Activated CD4-positive, CD25-positive, alpha-beta regulatory T cell treated with anti-CD3 and anti-CD28 coated beads, Interleukin-2, amount 50 U/mL, for 16 hours (primary cell): ENCODE measurements around the gene IRS2.

Experiments
- DNase-seq: peaks from one replicate; pipeline ENCODE4 v3.0.0-alpha.2; 2020; ENCODE audit warnings: low read depth, low spot score

Gene IRS2

DNA sequence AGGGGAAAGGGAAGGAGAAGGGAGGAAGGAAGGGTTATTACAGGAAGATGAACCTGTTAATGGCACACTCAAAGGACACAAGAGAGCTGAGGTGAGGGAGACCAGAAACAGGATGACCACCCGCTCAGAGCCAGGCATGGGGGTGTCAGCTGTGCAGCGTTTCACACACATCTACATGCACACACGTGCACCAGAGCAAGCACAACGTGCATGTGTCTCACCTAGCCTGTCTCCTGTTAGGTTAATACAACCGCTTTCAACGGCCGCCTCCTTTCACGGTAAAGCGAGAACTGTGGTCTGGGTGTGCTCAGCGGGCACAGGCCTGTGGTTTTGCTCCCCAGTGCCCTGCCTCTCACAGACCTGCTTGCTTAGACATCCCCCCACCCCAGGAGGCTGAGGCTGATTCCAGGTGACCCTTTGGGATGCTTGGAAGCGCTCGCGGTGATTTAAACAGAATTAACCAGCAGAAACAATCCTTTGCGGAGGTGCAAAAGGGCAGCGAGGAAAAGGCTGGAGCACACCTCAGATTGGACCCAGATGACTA, 27.4 kb downstream of the IRS2 start:
- DNase-seq = no peak

DNA sequence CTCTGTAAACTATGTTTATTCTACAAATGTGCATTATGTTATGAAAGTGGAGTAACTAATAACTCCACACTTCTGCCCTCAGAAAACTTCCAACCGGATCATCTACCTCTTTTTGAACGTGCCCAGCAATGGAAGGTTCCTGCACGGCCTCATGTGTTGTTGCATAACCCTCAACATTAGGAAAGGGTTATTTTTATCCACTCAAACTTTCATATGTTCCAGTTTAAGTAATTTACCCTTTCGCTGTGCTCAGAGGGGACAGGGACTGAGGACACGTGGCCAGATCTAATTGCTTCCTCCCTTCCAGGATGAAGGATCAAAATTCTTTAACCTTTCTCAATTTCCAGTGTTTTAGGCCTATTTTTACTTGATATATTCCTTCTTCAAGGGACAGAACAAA, 29.6 kb downstream of the IRS2 start:
- DNase-seq = no peak

DNA sequence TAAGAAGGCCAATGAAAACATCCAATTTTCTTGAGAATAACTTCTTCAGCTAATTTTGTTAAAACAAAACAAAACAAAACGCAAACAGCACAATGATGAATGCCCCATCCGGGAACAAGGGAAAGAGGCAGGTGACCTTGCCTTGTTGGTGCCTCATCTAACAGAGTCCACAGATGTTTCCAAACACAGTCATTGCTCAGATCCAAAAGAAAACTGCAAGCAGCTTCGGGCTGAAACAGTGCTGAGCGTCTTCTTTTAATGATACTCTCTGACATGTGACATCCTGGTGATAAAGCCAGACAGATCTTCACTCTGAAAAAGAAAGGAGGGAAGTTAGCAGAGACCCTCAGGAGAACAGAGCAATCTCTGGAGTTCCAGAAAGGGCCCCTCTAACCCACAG, 30.4 kb downstream of the IRS2 start:
- DNase-seq = no peak

DNA sequence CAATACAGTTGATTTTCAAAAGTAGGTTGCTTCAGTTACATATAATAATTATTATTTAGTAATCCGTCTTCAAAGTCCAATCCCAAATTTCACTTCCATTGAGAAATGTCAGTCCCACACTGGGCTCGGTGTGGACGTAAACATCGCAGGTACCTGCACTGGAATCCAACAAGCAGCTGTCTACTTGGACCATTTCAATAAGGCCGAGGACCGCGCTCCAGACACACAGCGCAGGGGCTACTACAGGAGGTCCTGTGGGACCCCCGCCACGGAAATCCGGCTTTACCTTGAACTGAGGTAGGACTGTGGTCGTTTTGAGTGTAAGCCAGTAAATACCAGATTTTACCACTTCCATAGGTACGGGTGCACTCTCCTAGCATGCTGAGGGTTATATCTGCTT, 30.8 kb downstream of the IRS2 start:
- no peak for DNase-seq

DNA sequence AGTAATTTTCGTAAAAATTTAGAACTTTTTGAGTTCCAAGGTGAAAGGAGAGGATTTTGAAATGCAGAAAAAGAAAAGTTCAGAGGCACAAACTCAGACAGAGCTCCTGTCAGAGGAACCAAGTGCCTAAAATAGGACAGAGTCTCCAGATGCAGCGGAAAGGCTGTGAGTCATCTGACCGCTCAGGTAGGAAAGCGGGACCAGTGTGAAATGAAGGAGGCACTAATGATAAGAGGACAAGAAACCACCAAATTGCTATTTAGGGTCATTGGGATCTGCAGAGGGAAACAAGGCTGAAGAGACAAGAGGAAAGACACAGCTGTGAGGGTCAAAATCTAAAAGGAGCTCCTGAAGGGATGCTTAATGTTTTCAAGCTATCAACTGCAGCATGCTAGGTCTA, 34.9 kb downstream of the IRS2 start:
- DNase-seq = no peak

DNA sequence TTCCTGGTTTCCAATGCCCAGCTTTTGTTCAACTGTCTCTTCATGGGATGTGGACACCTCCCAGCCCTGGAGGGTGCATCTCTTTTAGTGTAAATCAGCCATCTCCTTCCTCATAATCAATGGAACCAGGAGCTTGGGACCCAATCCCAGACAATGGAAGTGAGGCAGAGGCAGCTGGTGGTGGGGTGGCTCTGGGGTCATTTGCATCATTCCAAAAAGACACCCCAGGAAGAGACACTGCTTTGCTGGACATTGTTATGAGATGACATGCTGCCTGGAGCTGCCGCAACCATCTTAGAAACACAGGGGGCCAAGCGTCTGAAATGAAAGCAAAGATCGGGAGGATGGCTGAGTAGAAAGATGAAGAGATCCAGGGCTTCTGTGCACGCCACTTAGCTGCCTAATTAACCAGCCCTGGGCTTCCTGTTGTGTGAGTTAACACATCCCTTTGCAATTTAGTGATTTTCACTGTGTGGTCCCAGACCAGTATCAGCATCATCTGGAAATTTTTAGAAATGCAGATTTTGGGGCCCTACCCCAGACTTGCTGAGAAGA, 36.1 kb downstream of the IRS2 start:
- DNase-seq = no peak

DNA sequence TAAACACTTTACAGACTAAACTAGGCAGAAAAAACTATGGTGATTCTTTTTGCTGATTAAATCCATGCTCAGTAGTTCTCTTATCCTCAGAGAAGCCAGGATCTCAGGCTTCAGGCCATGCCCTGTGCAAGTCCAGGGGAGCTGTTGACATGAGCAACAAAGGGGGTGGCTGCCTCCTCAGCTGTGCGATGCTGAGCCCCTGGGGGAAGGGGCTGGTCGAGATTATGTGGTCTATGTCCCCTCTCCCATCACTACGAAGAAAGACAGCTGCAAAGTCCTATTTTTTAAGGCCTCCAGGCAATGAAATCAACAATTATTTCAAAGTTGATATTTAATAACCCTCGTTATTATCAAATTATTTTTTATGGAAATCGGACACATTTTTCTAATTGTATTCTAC, 37.0 kb downstream of the IRS2 start:
- DNase-seq = no peak

DNA sequence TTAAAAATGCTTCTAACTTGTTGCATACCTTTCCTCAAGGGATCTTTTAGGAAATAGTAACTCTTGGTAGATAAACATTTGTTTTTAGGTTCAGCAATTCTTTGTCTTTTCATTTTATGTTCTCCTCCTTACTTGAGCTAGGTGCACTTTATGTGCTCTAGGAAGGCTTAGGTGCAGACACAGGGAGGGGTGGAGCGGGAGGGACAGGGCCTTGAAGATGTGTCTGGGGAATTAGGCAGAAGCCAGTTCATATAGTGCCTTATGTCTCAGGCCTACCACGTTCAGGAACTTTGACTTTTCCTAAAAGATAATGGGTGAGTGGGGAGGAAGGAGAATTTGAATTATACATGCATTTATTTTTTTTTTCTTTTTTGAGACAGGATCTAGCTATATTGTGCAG, 37.7 kb downstream of the IRS2 start:
- DNase-seq = no peak

DNA sequence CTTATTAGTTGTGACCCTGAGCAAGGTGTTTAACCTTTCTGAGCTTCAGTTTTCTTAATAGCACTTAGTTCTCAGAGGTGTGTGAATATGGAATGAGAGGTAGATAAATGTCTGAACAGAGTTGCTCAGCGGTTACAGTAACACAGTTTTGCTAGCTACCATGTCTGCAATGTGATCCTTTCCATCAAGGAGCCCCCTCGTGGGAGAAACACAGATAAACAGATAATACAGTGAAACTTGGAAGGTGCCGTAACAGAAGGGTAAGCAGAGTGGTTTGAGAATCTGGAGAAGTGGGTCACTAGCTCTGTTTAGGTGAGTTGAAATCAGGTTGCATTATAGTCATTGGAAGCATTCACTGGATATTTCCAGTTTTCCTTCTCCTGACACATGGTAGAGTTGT, 38.9 kb downstream of the IRS2 start:
- DNase-seq = no peak

DNA sequence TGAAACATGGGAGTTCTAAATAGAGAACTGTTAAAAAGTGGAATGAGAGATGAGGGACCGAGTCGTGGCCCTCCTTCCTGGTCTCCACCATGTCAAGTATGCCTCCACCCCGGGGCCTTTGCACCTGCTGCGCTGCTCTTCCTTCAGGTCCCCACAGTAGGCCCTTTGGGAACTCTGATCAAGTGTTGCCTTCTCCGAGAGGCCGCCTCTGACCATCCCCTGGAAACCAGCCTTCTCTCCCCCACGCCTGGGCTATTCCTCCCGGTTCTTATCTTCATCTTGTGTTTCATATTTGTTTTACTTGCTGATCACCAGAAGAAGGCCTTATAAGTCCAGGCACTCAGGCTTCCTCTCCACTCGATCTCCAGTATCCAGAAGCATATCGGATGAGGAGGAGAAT, 40.0 kb downstream of the IRS2 start:
- DNase-seq = no peak

DNA sequence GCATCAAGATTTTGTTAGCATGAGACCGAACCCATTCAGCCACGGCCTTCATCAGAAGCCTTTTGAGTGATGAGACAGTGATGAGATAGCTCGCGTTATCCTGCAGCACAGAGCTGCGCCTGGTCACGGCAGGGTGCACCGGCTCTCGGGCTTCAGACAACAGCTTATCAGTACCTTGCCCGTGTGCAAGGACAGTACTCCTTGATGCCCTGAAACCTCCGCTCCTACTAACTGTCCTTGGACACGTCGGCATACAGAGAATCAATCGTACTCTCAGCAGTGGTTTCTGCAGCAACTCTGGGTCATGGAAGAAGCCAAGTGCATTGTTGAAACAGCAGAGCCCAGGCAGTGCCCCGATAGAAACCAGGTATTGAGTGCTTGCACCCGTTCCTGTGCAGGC, 40.7 kb downstream of the IRS2 start:
- no peak for DNase-seq

DNA sequence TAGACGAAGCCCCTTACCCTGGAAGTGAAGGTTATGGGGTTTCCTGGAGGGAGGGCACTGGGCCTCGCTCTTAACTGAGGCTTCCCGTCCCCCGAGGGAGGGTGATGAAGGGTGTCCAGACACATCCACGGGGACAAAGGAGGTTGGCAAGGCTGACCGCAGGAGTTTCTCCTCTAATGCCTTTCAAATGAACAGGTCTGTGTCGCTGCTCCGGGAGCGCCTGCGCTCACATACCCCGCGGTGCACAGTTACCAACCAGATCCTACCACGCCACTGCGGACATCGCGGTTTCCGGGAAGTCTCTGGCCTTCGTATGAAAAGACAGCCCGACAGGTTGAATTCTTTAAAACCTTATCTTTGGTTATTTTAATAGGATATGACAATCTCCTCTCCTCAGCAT, 41.3 kb downstream of the IRS2 start:
- no peak for DNase-seq

DNA sequence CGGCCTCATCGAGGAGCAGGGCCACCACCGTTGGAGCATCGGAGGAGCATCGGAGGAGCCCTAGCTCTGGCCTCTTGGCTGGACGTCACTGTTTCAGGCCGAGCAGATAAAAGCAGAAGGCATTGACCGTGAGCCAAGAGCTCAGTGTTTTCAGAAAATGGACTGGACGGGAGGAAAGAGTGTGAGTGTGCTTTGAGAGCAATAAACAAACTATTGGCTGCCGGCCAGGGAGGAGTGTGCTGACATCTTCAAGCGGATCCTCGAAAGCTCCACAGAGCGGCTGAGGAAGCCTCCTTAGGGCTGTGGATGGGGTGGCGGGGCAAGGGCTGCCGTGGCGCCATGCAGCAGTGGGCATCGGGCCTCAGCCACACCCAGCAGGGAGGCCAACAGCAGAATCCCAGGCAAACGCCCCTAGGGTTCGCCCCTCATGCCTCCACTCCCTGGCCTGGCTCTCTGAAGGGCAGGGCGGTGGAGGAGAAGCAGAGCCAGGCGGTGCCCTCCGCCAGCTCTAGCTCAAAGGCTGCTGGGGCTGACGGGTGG, 41.8 kb downstream of the IRS2 start:
- no peak for DNase-seq

DNA sequence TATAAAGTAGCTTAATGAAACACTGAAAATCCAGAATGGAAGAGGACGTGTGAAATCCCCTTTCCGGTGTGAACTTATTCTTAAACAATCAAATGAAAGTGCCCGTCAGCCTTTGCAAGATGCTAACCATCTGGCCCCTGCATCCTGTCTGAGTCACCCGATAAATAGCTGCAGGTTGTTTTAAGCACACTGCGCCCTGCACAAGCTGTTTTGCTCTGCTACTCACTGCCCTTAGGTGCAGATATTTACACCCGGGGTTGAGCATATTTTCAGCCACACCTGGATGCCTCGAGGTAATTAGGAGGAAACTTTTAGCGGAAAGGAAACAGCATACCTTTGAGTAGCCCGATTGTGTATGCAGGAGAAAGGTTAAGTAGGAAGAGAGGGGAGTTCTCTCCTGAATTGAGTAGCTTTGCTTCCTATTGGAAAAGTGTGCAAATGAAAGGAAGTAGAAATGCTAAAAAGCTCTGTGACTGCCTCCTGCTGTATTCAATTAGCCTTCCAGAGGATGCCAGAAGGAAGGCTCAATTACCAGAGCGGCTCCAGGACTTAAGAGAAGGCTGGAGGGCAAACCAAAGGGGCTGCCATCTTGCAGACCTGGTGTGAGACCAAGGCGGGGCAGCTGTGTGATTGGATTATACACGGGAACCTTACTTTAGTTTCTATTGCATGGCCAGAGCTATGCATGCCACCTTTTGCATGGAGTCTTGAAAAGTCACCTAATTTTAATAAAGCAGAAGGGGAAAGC, 42.5 kb downstream of the IRS2 start:
- DNase-seq = no peak

DNA sequence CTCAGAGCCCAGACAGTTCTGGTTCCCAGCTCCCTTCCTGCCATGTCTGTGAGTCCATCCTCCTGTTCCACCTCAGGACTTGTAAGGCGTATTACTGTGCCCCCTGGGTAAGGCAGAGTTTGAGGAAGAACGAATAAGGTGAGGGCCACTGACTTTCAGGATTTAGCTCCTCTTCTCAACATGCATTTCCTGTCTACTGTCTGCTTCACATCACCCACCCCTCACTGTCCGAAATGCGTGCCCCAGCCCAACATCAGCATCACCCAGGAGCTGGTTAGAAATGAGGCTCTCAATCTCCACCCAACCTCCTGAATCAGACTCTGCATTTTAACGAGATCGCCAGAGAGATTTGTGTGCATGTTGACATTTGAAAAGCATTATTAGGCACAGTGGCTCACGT, 44.4 kb downstream of the IRS2 start:
- DNase-seq = no peak

DNA sequence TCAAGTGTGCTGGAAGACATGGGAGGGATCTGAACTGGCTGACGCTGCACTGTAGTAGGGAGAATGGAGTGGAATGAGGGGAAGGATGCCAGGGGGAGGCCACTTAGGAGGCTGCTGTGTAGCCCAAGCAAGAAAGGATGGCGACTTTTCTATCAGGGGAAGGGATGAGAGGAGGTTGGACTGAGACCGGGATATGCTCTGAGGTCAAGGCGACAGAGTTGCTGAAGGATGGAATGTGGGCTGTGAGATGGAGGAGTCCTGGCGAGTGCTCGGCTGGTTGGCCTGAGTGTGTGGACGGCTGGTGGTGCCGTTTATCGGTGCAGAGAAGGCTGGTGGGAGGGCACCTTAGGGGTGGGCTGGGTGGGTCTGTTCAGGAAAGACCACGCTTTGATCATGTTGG, 45.7 kb downstream of the IRS2 start:
- DNase-seq = no peak

DNA sequence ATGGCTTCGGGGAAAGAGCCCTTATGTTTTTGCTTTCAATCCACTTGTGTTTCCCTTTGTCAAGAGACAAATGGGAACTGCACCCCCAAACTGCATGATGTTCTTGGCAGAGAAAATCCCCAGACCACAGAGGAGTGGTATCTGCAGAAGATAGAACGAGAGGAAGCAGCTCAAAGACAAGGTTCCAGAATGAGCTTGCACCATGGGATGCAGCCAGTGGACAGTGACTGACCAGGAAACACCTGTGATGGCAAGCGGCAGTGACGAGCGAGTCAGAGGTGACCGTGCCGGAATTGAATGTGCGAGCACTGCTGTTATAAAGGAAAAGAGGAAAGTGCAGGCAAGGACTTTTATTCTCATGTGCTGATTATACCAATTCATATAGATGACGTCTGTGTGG, 46.3 kb downstream of the IRS2 start:
- DNase-seq = no peak

DNA sequence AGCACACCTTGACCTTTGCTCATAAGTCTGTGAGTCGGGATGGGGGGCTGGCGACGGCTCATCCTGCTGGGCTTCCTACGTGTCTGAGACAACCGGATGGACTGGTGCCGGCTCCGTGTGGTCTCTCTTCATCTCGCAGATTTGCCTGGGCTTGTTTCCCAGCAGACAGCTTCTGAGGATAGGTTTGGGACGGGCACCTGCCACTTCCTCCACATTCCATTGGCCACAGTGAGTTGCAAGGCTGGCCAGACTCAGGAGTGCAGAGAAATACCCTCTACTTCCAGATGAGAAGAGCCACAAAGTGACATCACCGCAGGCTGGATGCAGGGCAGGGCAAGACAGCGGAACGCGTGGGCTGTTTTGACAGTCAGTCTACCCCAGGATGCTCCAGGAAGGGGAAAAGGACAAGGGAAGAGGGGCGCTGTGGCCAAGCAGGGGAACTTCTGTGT, 48.1 kb downstream of the IRS2 start:
- no peak for DNase-seq

DNA sequence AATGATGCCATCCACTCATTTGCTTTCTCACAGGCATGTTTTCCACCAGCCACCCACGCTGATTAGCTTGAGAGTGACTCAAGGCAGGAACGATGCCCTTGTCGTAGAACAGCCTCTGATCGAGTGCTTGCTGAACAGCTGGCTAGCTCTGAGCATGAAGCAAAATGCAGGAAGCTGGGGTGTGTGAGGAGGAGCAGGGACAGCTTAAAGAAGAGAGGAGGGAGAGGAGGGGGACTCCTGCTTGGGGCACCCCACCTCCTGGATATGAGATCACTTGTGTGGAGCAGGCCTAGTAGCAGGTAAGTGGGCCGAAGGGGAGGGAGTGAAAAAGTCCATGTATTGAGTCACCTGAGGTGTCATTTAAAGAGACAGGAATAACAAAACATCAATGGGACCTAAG, 48.8 kb downstream of the IRS2 start:
- no peak for DNase-seq

DNA sequence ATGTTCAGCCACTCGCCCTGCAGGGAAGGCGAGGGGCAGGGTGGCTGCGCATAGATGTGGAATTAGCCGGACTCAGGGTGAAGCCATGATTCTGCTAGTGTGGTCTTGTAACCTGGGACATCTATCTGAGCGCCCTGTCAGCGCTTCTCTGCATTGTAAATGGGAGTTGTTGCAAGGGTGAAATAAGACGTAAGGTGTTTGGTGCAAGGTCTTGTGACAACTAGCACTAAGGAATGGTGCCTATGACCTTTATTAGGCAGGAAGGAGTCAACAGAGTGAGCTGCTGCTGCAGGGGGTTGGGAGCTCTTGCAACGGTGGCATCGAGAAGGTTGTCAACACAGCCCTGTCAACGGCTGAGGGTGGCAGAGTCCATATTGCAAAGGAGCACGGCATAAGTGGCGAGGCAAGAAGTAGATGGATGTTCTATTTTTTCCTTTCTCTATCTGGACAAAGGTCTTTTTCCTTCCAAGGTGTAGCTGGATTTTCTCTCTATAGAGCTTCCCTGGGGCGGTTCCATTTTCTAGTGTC, 49.3 kb downstream of the IRS2 start:
- DNase-seq = no peak

DNA sequence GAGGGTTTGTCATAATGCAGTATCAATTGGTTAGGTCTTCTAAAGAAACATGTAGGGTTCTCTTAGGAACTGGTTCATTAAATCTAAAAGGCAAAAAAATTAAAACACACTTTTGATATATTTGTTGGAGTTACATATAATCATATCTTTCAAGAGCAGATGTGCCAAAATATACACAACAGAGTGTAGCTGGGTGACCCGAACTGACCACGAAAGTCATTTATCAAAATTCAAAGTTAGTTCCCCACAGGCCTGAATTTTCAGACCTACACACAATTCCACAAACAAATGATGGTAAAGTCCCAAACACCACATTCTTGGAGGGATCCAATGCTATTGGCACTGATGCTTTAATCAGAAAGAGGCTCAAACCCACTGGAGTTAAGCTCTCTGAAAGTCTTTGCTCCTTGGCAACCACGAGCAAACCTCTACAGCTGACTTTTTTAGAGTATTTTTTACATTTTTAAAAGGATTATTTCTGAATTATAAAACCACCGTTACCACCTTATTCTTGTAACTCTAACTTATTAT, 50.9 kb downstream of the IRS2 start:
- DNase-seq = no peak

DNA sequence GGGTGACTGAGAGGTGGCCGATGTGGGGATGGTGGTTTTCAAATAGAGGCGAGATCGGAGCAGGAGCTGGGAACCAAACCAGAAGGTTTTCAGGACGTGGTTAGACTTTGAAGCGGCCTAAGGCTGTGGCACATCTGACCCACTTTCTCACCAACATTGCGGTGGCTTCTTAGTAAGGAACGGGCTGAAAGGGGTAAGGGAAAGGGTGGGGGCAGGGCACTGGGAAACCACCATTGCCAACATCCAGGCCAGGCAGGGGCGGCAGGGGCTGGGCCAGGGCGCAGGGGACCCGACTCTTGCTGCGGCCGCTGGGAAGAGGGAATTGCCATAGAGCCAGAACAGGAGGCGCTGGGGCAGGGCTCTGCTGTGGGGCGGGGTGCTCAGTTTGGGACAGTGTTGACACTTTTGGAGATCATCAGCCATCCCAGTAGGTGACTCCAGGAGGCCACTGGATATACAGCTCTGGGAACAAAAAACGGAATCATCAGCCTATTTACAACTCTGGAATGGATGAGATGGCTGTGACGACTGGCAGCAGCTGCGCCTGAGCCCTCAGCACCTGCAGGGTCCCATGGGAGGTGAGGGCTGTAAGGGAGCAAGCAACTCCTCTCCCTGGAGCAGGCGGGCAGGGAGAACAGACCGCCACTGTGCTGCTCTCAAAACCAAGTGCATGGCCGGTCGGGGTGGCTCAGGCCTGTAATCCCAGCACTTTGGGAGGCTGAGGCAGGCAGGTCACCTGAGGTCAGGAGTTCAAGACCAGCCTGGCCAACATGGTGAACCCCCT, 52.2 kb downstream of the IRS2 start:
- no peak for DNase-seq
